GM19351 (cell line): ENCODE measurements around the gene CYP2A7.
"Not testable (repeated sequence)": the region's sequence is repeated elsewhere in the genome, so short reads cannot be mapped to it uniquely, and the experiment has no call there.

Experiments used
- ATAC-seq: cut with Tn5 transposase; IDR thresholded peaks from one replicate; pipeline ENCODE4 v1.9.1; 2021; ENCODE audit warnings: mild to moderate bottlenecking, moderate library complexity; ENCODE audit not compliant: unreplicated experiment

The CYP2A7 gene

DNA sequence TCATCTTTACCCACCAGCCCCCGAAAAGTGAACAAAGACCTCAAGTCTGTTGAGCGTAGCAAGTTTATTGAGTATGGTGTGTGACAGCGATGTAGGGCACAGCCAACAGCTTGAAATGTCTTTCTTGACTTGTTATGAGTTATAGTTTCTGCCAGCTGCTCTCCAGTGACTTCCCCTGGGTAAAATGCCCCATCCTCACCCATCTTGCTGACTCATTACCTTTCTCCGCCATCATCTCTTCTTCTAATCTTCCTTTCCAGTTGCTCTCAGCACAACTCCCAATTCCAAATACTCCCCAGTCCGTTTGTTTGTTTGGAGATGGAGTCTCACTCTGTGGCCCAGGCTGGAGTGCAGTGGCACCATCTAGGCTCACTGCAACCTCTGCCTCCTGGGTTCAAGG lies 18.5 kb upstream of the CYP2A7 start:
- not testable (repeated sequence) for ATAC-seq

DNA sequence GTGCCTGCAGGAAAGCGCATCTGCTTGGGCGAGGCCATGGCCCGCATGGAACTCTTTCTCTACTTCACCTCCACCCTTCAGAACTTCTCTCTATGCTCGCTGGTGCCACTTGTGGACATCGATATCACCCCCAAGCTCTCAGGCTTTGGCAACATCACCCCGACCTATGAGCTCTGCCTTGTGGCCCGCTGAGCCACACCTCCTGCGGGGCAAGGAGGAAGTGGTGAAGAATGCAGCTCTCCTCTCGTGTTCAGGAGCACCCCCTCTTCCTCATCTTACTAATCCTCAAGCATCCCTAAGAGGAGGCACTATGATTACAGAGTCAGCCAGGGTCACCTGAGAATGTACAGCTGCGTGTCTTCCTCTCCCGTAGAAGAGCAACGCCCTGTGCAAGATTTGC lies 17.9 kb upstream of the CYP2A7 start:
- not testable (repeated sequence) for ATAC-seq

DNA sequence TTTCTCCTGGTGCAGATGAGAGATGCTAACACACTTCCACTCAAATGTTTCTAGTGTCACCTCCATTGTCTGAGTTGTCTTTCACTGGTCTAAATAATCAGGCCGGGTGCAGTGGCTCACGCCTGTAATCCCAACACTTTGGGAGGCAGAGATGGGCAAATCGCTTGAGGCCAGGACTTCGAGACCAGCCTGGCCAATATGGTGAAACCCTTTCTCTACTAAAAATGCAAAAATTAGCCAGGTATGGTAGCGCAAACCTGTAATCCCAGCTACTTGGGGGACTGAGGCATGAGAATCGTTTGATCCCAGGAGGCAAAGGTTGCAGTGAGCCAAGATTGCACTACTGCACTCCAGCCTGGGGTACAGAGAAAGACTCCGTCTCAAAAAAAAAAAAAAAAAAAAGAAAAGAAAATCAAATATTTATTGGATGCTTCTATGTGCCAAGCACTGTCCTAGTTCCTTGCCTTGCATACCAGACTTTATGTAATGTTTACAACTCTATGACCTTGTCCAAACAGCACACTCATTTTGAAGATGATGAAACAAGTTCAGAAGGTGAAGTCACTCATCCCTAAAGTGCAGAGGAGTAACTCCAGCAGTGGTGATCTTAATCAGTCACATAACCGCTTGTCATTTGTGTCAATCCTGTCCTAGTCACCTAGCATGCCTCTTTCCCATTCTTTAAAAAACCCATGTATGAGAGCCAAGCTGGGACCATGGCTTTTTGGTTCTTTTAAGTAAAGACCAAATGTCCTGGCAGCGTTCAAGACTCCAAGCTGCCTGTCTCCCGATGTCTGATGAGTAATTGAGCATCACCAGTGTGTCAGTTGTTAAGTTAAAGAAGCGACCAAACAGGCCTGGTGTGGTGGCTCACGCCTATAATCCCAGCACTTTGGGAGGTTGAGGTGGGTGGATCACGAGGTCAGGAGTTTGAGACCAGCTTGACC lies 15.1 kb upstream of the CYP2A7 start:
- not testable (repeated sequence) for ATAC-seq

DNA sequence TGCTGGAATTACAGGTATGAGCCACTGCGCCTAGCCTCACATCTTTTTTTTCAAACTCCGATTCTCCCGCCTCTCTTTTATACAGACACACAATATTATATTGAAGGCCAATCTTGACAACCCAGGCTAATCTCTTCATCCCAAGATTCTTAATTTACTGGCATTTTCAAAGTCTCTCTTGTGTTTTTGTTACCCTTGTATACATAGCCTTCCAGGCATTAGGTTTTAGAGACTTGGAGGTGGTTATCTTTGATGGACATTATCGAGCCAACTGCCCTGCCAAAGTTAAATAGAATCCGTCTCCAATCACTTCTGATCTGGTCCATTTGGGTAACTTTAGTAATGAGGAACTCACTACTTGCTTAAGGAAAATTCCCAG lies 14.4 kb upstream of the CYP2A7 start:
- no peak for ATAC-seq

DNA sequence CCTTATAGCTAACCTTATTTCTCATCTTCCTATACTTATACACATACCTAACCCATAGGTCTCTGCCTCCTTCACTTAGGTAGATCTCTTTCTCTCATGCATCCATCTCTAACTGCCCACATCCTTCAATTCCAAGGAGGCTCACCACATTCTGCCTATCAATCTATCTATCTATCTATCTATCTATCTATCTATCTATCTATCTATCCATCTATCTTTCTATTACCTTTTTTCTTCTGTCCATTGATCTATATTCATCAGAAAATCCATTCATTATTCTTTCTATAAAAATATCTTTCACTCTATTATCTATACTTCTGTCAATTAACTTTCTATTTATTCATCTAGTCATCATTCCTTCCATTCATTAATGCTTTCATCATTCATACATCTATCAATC lies 11.1 kb upstream of the CYP2A7 start:
- ATAC-seq = no peak

DNA sequence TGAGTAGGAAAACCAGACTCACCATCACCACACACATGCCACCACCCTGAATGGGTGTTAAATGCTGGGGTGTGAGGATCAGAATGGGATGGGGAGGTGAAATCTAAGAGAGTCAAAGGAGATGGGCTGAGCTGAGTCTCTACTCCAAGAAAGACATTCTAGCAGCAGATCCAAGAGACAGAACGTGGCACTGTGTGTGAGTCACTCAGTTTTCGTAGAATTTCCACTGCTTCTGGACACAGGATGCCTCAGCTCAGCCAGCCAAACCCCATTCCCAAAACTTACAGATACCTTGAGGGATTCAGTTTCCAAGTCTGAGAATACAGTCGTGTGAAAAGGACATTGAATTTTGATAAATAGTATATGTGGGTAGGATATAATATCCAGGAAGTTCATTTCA lies 7.3 kb upstream of the CYP2A7 start:
- ATAC-seq = no peak

DNA sequence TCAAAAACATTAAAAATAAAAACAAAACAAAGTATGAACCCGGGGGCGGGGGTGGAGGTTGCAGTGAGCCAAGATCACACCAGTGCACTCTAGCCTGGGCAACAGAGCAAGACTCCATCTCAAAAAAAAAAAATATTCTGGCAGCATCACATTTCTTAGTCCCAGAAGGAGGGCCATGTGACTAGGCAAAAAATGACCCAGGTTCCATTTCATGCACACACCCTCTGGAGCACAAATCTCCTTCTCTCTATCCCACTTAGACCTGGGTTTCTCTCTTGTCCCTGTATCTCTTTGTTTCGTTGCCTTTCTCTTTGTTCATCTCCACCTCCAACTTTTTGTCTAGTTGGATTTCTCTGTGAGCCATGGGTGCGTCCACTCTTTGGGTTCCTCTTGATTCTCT lies 6.2 kb upstream of the CYP2A7 start:
- ATAC-seq = no peak

DNA sequence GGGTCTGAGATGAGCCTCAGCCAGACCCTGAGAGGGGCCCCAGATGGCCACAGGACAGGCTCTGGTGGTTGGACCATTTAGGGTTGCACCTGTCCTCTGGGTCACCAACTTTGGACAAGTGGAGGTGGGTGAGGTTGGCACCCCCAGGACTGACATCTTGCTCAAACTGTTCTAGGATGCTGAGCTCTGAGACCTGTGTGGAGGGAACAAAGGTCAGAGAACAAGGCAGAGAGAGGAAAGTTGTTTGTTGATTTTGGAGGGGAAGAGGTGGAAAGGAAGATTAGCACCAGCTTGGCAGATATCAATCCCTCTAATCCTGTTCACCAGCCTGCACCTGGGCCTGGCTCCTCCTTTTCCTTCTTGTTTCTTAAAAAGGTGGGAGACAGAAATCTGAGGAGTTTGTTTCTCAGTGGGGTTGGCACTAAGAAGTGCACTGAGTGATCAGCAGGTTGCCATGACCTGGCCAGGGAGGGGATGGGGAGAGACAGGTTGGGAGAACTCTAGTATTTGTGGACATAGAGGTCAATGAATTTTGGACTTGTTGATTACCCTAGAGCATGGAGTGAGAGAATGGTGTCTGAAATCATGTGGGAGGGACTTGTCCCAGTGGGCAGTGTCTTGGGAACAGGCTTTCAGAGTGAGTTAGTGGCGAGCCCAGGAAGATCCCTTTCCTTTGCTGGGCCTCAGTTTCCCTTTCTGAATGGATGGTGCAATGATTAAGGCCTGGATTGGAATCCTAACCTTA lies 2.3 kb upstream of the CYP2A7 start:
- ATAC-seq = not testable (repeated sequence)

DNA sequence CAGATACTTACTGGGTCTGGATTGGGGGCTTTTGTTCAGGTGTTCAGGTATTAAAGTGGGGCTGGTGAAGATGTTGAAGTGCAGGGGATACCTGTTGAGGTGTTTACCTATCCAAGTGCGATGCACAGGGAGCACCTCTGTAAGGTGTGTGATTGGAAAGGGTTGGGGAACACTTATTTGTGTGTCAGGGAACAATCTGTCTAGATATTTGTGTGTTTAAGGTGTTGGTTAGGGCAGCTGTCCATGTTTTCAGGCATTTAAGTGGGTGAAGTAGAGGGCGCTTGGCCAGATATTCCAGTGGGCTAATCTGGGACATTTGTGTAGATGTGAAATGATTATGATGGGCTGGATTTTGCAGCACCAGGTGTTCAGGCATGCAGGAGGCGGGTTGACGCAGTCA lies 2.7 kb downstream of the CYP2A7 start:
- not testable (repeated sequence) for ATAC-seq

DNA sequence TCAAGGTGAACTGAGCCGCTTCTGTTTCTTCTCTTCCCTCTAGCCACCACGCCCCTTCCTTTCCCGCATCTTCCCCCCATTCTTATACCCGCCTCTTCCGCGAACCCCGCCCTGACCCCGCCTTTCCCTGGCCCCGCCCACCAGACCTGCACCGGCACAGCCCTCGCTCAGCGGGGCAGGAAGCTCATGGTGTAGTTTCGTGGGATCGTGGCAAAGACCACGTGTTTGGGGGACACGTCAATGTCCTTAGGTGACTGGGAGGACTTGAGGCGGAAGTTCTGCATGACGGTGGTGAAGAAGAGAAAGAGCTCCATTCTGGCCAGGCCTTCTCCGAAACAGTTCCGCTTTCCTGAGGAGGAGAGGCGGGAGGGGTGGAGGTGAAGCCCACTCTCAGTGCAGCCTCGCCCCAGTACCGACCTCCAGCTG lies 6.5 kb downstream of the CYP2A7 start:
- not testable (repeated sequence) for ATAC-seq

DNA sequence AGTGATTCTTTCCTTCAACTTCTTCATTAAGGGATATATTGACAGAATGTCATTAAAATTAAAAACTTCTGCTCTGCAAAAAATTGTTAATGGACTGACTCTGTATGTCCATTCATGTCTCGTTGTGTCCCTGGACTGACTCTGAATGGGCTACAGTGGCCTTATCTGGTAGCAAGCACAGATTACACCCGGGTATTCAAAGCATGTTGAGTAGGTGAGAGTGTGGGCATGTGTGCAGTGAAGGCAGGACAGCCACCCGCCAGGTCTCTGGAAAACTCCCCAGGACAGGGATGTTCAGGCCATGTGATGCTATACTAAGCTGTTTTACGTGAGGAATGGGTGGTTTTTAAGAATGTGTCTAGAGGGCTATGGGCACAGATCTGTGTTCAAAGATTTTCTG lies 7.2 kb downstream of the CYP2A7 start:
- ATAC-seq = not testable (repeated sequence)

DNA sequence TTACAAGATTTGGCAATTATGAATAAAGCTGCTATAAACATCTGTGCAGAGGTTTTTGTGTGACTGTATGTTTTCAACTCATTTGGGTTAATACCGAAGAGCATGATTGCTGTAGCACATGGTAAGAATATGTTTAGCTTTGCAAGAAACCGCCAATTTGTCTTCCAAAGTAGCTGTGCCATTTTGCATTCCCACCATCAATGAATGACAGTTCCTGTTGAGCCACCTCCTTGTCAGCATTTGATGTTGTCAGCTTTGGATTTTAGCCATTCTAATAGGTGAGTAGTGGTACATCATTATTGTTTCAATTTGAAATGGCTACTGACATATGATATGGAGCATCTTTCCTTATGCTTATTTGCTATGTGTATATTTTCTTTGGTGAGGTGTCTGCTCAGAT lies 8.2 kb downstream of the CYP2A7 start:
- not testable (repeated sequence) for ATAC-seq

DNA sequence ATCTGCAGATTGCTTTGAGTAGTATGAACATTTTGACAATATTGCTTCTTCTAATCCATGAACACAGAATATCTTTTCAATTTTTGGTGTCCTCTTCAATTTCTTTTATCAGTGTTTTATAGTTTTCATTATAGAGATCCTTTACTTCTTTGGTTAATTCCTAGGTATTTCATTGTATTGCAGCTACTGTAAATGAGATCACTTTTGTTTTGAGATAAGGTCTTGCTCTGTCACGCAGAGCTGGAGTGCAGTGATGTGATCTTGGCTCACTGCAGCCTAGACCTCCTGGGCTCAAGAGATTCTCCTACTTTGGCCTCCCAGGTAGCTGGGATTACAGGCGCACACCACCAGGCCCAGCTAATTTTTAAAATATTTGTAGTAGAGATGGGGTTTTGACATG lies 9.8 kb downstream of the CYP2A7 start:
- ATAC-seq = no peak

DNA sequence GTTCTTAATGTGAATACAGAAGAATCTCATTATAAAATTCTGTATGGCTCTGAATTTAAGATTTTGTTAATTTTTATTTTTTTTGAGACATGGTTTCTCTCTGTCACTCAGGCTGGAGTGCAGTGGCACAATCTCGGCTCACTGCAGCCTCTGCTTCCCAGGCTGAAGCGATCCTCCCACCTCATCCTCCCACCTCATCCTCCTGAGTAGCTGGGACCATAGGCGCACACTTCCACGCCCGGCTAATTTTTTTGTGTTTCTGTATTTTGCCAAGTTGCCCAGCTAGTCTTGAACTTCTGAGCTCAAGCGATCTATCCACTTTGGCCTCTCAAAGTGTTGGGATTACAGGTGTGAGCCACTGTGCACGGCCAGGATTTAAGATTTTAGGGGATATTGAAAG lies 14.3 kb downstream of the CYP2A7 start:
- no peak for ATAC-seq

DNA sequence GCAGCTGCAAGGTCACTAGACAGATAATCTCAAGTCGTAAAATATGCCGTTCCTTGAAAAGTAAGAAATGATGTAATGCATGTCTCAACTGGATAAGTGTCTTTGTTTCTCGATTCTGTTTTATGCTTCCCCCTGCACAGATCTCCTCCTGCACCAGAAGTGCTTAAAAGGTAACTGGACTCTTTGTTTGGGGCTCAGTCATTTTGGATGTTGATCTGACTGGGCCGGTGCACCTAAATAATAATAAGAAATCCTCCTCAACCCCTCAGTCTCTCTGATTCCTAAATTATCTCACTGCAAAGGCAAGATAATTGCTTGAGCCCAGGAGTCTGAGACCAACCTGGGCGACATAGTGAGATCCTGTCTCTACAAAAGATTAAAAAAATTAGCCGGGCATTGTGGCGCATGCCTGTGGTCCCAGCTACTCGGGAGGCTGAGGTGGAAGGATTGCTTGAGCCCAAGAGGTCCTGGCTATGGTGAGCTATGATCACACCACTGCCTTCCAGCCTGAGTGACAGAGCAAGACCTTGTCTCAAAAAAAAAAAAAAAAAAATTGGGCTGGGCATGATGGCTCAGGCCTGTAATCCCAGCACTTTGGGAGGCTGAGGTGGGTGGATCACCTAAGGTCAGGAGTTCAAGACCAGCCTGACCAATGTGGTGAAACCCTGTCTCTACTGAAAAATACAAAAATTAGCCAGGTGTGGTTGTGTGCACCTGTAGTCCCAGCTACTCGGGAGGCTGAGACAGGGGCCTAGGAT lies 17.1 kb downstream of the CYP2A7 start:
- ATAC-seq = not testable (repeated sequence)

DNA sequence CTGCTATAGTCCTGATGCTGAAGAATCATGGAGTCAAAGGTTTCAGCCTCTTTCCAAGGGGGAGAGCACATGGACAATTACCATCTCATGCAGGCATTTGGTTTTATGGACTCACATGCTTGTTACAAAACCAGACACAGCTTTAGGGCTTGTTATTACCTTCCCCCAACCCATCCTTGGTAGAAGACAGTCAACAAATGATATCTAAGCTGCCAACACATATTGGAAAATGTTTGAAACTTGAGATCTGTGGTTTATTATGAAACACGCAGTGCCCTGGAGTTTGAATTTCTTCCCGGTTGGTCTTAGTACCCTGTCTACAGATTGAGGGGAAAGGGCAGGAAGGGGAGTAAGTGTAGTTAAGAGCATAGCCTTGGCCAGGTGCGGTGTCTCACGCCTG lies 19.2 kb downstream of the CYP2A7 start:
- ATAC-seq = no peak

DNA sequence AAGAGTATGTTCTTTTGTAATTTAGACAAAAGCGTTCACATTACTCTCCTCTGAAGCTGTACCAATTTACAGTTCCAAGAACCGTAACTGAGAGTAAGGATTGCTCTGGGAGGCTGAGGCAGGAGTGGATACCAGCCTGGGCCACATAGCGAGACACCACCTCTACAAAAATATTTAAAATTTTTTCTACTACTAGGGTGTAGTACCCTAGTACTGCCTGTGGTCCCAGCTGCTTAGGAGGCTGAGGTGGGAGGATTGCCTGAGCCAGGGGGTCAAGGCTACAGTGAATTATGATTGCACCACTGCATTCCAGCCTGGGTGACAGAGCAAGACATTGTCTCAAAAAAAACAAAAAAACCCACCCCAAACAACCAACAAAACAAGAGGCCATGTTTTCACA lies 19.7 kb downstream of the CYP2A7 start:
- no peak for ATAC-seq

DNA sequence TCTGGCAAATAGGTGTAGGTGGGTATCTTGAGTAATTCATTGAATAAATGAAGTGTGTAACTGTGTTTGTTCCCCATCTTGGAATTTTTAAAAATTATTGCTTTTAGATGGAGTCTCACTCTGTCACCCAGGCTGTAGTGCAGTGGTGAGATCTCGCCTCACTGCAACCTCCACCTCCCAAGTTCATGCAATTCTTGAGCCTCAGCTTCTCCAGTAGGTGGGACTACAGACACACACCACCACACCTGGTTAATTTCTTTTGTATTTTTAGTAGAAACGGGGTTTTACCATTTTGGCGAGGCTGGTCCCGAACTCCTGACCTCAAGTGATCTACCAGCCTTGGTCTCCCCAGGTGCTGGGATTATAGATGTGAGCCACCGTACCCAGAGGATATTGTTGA lies 23.9 kb downstream of the CYP2A7 start:
- no peak for ATAC-seq

DNA sequence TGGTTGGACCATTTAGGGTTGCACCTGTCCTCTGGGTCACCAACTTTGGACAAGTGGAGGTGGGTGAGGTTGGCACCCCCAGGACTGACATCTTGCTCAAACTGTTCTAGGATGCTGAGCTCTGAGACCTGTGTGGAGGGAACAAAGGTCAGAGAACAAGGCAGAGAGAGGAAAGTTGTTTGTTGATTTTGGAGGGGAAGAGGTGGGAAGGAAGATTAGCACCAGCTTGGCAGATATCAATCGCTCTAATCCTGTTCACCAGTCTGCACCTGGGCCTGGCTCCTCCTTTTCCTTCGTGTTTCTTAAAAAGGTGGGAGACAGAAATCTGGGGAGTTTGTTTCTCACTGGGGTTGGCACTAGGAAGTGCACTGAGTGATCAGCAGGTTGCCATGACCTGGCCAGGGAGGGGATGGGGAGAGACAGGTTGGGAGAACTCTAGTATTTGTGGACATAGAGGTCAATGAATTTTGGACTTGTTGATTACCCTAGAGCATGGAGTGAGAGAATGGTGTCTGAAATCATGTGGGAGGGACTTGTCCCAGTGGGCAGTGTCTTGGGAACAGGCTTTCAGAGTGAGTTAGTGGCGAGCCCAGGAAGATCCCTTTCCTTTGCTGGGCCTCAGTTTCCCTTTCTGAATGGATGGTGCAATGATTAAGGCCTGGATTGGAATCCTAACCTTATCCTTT lies 29.4 kb downstream of the CYP2A7 start:
- not testable (repeated sequence) for ATAC-seq

DNA sequence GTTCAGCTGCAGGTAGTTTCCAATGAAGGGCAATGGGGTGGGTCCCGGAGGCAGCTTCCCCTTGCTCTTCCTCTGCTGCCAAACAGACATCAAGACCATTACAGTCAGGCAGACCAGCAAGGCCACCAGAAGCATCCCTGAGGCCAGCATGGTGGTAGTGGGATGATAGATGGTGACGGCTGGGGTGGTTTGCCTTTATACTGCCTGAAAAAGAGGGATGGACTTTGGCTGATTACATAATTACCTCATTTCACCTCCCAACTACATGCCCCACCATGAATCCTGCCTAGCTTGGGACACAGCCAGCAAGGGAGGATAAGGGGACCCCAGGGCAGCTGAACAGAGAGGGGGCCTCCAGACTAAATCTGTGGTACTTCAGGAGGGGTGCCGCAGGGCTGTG lies 31.8 kb downstream of the CYP2A7 start, which contains the start of gene CYP2A6:
Gene CYP2A6, minus strand, starts transcription at position 171 of the 400 bp plus-strand sequence. Its CDS starts 21 bp downstream, at position 150.
- not testable (repeated sequence) for ATAC-seq

DNA sequence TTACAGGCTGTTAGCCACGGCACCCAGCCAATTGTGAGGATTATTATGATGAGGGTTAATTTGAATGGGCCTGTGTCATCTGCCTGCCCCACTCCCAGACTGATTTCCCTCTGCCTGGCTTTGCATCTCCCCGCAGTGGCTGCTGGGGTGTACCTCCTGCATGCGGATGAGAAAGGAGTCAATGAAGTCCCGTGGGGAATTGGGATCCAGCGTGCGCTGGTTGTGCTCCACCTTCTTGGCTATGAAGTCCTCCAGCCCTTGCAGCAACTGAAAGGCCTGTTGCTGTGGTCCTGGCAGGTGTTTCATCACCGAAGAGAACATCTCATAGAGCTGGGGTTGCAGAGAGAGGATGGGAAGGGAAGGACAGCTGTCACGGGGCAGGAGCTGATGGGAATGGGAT lies 35.3 kb downstream of the CYP2A7 start:
- not testable (repeated sequence) for ATAC-seq
